ENCODE measurements around the gene TMED3.

The TMED3 gene
- 16.3 to 25.1 (median 18.0) reads per million in 4 donors for total RNA-seq

DNA sequence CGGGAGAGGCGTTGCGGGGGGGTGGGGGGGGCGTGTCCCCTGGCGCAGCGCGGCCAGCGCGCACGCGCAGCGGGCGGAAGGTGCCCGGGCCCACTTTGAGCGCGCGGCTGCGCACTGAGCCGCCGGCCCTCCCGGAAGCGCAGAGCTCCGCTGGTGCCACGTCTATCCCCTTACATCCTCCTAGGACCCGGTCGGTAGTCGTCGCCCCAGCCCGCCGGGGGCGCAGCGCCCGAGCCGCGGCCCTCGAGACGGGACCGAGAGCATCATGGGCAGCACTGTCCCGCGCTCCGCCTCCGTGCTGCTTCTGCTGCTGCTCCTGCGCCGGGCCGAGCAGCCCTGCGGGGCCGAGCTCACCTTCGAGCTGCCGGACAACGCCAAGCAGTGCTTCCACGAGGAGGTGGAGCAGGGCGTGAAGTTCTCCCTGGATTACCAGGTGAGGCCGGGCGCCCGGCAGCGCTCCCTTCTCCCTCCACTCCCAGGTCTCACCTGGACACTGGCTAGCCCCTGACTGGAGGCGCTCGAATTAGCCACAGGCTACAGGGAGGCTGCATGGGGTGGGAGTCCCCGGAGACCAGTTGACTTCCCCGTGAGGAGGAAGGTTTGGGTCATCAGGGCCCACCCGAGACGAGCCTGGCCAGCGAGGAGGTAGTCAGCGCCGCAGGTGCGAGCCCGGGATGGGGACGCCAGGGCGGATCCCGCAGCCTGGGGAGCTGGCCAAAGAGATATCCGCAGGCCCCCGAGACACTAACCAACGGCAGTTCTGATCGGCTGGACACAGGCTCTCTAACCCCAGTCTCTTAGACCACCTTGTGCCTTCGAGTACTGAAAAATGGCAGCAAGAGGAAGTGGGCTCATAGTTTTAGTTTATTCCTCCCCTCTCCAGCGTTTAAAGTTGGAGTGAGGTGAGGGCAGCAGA, at the start of gene TMED3:
TSS of gene TMED3 (plus strand) at position 128 of the 916 bp plus-strand sequence. CDS start at position 266, 138 bp downstream.
- DNase-seq = peak; percentile 54 to 90 (median 63)

DNA sequence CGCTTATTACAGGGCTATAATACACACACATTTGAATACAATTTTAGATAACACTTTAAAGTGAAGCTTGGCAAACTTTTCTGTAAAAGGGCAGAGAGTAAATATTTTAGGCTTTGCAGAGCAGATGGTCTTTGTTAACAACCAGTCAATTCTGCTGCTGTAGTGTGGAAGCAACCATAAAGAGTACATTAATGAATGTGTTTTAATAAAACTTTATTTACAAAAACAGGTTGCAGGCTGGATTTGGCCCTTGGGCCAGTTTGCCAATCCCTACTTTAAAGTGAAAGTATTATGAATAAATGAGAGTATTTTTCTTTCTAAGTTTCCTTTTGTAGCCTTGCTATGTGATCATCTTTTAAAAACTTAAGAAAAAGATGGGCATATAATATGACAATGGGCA, 49.1 kb upstream of the TMED3 start:
- no peak for DNase-seq

DNA sequence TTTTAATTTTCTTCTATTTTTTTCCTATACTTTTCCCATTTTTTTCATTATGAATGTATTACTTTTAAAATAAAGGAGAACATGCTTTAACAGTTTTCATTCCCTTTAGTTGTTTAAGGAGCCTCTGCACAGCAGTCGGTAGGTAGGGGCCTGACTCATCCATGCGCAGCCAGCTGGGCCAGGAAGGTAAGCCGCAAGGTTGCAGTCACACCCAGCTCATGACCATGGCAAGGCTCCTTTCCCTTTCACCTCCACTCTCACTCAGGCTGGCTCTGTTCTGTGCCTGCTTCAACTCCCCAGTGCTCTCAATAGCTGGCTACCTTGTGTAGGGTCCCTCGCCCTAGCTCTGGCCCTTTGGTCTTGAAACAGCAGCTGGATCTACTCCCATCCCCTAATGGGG, 45.7 kb upstream of the TMED3 start:
- DNase-seq = no peak

DNA sequence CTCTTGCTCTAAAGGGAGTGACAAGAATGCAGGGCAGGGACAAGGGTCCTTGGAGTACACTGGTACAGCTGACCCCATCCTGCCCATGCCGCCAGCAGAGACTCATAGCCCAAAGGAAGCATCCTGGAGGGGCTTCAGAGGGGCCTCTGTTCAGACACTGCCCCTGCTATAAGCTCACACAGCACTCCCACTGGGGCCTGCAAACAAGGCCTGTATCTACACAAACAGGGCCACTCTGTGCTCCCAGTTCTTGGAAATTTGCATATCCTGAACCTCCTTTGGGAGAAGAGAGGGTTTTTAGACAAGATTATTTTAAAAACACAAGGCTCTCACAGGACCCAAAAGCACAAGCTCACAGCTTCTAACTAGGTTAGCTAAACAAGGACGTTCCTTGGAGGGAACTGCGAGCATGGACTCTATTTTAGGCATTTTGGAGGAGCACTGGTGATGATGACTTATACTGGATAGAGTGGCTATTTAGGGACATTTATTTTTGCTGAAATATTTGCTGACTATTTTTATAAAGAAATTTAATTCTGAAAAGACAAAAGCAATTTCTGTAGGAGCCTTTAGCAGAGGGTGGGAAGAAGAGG, 44.8 kb upstream of the TMED3 start:
- DNase-seq = no peak

DNA sequence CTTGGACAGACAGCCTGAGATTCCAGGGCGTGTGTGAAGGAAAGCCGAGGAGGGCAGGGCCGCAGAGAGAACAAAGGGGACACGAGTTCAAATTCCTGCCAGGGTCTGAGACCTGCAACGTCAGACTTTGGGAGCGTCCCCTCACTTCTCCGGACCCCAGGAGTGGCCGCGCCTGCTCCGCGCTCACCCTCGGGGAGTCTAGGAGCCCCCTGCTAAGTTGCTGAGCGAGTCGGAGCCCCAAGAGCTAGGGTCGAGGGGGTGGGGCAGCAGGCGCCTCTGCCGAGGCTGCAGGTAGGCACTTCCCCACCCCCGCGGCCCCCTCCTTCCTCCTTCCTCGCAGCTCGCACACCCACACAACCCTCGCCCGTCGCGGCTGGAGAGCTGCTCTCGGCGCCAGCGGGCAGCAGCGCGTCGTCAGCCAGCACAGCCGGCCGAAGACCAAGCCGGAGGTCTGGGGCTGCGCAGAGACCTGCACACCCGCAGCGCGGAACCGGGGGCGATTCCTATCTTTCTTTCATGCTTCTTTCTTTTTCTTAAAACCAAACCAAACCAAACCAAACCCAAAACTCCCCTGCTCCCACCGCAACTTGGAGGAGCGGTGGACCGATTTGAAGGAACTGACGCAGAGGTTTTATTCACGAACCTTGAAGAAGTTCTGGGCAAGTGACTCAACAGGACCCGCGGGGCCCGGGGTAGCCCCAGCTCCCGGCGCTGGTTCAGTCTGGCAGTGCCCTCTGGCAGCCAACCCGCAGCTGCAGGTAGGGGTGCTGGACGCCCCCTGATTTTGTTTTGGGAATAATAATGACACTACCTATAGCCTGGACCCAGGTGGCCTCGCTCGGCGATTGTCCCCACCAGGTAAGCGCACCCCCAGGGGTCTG, 28.3 kb upstream of the TMED3 start, which contains the start of gene ANKRD34C:
TSS of gene ANKRD34C (plus strand) at position 352 of the 881 bp plus-strand sequence. CDS start 10,563 bp downstream, outside the sequence.
- peak in 1 of 5 donors; percentile 13 for DNase-seq

DNA sequence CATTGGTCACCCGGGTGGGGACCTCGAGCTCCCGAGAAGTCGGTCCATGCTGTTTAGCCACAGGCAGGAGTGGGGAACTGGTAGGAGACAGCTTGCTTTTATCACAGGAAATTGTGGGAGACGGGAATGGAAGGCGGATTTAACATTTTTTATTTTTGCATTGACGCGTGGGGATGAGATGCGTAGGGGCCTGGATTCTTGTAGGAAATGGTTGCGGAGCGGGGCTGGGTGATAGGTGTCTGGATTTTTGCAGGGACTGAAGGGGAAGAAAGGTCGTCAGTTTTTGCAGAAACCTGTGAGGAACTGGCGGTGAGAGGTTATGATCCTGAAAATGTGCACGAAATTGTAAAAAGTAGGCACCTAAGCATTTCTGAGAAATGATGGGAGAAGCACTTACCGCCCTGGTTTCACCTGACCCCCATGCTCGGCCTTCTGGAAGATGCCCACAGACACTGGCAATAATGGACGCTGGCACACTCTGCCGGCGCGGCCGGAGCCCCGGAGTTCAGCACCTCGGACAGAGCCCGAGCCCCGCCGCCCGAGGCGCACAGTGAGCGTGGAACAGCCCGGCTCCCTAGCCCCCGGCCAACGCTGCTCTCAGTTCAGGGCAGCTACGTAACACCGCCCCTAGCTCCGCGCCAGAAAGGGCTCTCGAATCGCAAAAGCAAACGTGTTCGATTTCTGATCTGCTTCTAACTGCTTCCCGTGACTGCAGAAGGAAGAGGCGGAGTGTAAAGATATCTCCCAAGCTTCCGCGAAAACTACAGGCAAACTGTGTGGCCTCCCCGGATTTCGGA, 27.5 kb upstream of the TMED3 start:
- DNase-seq = peak in 3 of 5 donors; percentile 2 to 5 (median 4)

DNA sequence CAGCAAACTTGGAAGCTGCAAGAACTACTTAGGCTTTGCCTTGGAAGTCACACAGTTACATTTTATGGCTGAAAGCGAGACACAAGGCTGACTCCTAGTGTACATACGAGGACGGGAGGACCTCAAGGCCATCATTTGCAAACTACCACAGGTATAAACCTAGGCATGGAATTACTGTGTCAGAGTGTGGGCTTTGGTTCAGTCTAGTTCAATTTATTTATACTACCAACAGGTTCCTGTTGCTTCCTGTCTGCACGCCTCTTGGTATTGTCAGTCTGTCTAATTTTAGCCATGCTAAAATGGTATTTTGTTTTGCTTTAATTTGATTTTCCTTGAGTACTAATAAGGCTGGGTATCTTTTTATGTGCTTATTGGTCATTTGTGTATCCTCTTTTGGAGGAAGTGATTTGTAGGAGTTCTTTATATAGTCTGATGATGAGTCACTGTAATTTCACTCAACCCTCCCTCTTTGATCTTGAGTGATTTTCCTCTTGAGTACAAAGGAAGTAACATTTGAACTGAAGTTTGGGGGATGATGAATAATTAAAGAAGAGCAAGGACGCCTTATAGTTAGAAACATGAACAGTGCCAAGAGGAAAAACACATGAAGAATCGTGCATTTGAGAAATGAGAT, 20.2 kb upstream of the TMED3 start:
- DNase-seq = no peak

DNA sequence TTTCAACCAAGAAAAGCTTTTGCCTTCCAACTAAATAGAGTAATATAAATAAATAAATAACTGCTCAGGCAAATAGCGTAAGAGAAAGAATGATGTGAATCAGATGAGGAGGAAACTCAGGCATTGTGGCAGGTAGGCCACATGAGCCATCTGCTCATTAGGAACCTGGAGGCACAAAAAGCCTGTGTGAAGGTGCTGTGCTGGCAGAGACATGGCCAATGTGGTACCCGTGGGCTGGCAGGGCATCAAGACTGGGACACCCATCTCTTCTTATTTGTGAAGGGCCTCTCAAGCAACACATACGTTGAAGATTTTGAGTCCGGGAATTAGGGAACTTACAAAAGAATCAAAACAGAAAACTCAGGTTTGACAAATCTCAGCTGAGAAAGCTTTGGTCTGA, 18.9 kb upstream of the TMED3 start:
- DNase-seq = no peak

DNA sequence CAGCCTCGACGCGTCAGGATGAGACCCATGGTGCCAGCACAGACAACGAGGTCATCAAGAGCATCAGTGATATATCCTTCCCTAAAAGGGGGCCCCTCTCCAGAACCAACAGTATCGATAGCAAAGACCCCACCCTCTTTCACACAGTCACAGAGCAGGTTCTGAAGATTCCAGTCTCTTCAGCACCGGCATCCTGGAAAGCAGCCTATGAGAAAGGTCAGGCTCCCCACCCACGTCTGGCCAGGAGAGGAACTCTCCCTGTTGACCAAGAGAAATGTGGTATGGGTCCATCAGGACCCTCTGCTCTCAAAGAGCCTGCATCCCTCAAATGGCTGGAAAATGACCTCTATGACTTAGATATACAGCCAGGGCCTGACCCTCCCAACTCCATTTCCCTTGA, 16.8 kb upstream of the TMED3 start:
- DNase-seq = no peak

DNA sequence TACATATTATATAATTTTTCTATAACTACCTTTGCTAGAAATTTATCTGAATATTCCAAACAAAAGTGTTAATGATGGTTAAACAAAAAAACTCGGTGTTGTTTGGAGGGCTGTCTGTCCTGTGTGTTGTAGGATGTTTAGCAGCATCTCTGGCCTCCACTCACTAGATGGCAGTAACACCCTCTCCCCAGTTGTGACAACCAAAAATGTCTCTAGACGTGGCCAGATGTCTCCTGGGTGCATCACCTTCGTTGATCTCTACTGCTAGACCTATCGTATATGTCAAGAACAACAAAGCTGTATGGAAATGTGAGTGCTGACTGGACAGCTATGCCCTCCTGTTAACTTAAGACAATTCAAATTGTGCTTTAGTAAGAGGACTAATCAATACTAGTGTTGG, 14.3 kb upstream of the TMED3 start:
- DNase-seq = no peak

DNA sequence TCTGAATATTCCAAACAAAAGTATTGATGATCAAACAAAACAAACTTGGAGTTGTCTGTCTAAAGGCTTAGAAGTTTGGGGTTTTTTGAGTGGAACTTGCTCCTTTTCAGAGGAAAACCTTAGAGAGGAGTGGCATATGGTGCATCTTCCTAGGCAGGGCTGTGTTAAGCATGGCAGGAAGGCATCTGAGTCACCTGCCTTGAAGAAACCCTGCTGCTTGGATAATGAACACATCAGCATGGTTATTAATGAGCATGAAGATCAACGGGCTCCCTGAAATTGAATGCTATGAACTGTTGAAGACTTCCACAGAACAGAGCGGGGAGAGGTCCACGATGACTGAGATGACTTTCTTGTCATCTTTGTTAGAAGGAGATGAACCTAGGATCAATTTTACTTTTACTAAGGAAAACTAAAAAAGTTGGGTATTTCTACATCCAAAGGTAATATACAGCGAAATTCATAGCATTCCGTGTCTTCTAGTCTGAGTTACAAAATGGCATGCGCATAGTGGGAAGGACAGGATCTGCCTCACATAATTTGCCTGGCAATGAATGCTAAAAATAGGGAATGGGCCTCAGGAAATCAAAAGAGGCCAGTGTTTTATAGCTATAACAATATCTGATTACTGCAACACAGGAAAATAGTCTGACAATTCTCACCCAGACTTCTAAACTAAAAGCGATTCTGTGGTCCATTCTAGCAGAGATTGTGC, 11.6 kb upstream of the TMED3 start:
- DNase-seq = no peak

DNA sequence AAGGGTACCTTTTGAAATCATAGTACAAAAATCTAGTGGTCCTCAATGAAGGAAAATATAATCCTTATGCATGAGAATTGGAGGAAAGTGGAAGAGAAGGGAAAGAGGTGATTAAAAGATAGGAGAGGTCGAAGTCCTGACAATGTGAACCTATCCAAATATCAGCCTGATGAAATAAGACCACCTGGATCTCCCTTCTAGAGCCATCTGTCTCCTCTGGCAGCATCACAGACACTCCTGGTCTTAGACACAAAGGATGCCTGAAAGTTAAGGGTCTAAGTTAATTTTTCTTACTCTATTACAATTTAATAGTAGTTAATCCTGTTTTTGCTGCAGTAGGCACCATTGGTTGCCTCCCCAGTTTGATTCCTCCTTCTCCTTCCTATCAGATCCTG, 11.1 kb upstream of the TMED3 start:
- DNase-seq = no peak

DNA sequence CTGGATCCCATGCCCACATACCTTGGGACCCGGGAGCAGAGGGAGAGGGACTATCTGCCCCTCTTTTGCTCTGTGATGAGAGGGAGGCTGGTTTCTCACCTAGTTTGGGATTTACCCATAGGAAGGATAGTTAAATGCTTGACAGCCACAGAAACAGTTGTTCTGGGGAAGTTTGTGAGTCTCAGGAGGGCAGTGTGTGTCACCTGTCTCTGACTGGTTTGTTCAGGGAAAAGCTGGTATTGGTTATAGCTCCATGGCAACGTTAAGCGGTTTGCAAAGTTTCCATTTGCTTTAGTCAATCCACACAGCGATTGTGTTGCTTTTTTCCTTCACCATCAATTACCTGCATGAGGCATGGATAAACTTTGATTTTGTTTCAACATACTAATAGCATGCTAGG, 3.7 kb upstream of the TMED3 start:
- no peak for DNase-seq

DNA sequence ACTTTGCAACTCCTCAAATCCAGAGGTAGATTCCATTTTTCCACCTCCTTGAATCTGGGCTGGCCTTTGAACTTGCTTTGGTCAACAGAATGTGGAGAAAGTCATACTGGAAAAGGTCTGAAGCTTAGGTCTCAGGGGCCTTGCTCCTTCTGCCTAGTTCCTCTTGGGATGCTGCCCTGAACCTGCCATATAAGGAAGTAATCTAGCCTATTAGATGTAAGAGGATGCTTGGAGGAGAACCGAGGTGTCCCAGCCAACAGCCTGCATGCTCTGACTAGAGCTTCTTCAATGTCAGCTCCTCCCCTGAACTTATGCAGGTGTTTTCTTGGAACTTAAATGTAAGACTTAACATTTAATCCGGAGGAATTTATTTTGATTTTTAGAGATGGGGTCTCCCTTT, 2.0 kb upstream of the TMED3 start:
- no peak for DNase-seq

DNA sequence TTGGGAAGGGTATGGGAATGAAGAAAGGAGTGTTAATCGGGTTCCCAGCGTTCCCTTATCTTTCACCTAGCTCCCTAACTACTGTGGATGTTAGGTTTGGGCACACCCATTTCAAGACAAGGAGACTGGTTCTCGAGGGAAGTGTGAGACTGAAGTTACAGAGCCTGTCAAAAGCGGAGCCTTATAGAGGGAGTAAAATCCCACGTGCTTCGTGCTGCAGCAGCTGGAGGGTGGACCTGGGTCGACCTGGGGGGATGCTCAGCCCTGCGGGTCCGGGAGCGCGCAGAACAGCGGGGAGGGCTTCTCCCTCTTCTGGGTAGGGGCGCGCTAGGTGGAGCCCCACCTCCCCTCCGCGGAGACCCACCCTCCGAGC, 314 bp upstream of the TMED3 start:
- DNase-seq = no peak

DNA sequence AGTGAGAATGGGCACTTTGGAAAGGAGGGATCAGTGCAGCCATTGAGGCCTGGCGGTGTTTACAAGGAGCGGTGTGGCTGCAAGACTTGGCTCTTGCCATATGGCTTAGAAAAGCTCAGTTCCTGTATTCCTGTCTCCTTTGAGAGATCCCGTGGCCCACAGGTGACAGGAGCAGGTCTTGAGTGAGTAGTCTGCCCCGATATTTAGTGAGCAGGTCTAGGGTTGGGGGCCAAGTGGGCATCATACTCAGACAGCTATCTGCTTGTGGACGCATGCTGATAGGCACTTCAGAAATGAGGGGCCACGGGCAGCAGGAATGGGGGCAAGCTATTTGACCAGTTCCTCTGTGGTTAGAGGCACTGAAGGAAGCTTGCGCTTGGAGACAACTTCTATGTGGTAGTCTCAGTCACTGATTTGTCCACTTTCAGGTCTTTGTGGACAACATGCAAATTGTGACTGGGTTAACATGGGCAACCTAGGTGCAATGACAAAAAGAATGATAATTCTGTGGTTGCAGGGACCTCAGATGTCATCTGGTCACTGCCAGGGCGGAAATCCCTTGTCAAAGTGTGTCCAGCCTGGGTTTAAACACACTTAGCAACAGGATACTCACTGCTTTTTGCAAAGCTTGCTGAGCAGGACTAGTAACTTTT, 1.1 kb downstream of the TMED3 start:
- no peak for DNase-seq

DNA sequence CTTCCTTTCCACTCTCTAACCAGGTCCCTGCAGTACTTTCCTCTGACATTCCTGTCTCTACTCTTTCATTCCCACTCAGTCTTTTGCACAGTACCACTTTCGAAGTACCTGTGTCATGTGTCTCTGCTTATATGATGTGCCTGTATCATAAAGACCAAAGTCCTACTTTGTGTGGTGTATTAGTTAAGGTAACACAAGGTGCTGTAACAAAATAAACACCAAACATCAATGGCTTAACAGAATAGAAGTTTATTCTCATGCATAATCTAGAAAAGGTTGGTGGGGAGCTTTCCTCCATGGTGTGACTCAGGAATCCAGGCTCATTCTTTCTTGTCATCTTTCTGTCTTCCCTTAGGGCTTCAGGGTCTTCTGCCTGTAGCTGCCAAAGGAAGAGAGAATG, 3.3 kb downstream of the TMED3 start:
- DNase-seq = no peak

DNA sequence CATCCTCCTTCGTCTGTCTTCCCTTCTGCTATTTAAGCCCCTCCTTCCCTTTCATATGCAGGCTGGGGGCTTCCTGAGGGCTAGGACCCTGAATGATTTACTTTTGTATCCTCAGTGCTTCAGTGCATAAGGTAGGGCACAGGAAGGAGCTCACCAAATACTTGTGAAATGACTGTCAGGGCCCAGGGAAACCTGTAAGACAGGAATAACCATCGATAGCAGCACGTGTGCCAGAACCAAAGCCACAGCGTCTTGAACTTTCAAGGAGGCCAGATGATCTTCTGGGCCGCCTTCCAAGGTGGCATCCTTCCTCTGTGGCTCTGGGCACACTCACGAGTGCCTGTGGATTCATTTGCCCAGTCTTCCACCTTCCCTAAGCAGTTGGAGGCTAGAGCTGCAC, 3.9 kb downstream of the TMED3 start:
- DNase-seq = no peak

DNA sequence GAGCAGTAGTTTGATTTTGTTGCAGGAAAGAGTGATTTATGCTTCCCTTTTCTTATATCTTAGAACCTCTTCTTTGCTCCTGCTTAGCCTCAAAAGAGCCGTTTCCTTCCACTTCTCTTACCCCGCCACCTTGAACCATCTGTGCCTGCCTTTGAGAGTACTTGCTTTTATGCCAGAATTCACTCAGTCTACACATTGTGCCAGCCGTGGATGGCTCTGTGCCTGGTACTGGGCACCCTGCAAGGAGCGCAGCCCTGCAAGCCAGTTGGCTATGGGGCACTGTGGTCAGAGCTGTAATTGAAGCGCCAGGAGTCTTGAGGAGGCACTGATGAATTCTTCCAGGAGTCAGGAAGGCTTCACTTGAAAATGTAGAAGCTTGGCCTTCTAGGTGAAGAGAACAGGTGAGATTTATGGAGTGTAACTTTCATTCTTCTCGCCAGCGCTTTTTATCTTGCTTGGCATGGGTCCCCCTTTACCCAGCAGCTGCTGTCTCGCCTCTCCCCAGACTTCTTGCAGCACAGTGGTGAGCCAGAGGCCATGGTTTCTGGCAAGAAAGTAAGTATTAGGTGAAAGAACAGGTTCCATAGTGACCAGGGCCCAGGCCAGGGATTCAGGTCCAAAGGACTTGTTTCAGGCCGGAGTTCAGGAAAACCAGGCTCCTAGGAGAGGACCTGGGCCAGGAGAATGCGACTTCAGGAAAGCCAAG, 4.9 kb downstream of the TMED3 start:
- DNase-seq = no peak

DNA sequence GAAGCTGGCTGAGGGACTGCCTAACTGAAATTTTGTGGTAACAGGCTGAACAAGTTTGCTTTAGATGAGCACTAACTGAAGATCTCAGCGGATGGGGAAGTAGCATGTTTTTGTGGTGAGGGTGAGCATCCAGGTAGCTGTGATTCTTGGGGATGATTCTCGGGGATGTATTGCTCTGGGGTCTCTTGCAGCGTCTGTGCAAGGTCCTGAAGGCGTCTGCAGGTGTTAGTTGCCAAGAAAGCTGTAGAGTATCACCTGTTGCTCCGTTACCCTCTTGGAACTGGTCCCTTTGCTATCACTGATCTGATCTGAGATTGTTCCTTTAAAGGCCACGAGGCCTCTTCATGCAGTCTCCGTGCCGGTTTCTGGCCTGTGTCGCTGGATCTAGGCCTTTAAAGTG, 6.0 kb downstream of the TMED3 start:
- DNase-seq = no peak

Measured in T-helper 1 cell (primary cell).